HG03039 (cell line): ENCODE measurements around the gene ID3.

Experiments used
- ATAC-seq: cut with Tn5 transposase; IDR thresholded peaks from one replicate; pipeline ENCODE4 v1.9.1; 2021; ENCODE audit warnings: mild to moderate bottlenecking, moderate library complexity; ENCODE audit not compliant: unreplicated experiment

ID3 gene

GRCh38 chr1:23528250-23528978, 30.9 kb downstream of the ID3 start:
- no peak for ATAC-seq

- no peak for ATAC-seq
Observed at GRCh38 chr1:23527900-23528249, 31.4 kb downstream of the ID3 start.

GRCh38 chr1:23527366-23527765, 31.9 kb downstream of the ID3 start:
- ATAC-seq, result no peak

- ATAC-seq, result no peak
Observed at GRCh38 chr1:23526329-23527041, 32.8 kb downstream of the ID3 start.

GRCh38 chr1:23525558-23526250, 33.6 kb downstream of the ID3 start:
- no peak for ATAC-seq

GRCh38 chr1:23524716-23525401, 34.4 kb downstream of the ID3 start:
- no peak for ATAC-seq

- no peak for ATAC-seq
Observed at GRCh38 chr1:23524163-23524562, 35.1 kb downstream of the ID3 start.

GRCh38 chr1:23522244-23522982, 36.9 kb downstream of the ID3 start:
- ATAC-seq, result no peak

- ATAC-seq, result no peak
Observed at GRCh38 chr1:23521588-23521987, 37.7 kb downstream of the ID3 start.

GRCh38 chr1:23517581-23517980, 41.7 kb downstream of the ID3 start:
- ATAC-seq, result no peak

- no peak for ATAC-seq
Observed at GRCh38 chr1:23515905-23516304, 43.4 kb downstream of the ID3 start.

- ATAC-seq, result no peak
Observed at GRCh38 chr1:23514111-23514679, 45.1 kb downstream of the ID3 start.

- no peak for ATAC-seq
Observed at GRCh38 chr1:23509896-23510295, 49.4 kb downstream of the ID3 start.
